ENCODE data around the gene MTMR4. TPM values are rescaled to one million over a fixed set of nuclear protein-coding genes. Genes with fewer than 3 reads are reported as not detected.

MTMR4 gene
- total RNA-seq, 1 donor from 2014 or later = 89.3 TPM

DNA sequence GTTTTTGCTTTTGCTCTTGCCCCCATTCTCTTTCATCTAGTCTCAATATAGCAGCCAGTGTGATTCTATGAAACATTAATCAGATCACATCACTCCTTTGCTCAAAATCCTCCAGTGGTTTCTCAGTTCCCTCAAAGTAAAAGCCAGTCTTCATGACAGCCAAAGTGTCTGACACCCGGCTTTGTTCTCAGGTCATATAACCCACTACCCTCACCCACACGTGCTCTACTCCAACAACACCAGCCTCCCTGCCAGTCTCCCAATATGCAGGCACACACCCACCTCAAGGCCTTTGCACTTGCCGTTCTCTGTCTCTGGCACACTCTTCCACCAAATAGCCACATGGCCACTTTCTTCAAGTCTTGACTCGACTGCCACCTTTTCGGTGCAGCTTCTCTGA is 4.4 kb downstream of the MTMR4 start:
- H3K36me3 Mint-ChIP-seq (ENCODE audit: insufficient read depth) = peaks cover 22% of the 10 kb centered on the region
- no peaks in the 10 kb centered on the region for H3K9me3 Mint-ChIP-seq (ENCODE audit: low read depth)
- no peak for DNase-seq (ENCODE audit: low spot score, unreplicated experiment)
- no peak overlapping the region for H3K4me3 Mint-ChIP-seq (ENCODE audit: low read depth)
- H3K27ac Mint-ChIP-seq = no peak overlapping the region
- TF ChIP-seq, protein P1, sequence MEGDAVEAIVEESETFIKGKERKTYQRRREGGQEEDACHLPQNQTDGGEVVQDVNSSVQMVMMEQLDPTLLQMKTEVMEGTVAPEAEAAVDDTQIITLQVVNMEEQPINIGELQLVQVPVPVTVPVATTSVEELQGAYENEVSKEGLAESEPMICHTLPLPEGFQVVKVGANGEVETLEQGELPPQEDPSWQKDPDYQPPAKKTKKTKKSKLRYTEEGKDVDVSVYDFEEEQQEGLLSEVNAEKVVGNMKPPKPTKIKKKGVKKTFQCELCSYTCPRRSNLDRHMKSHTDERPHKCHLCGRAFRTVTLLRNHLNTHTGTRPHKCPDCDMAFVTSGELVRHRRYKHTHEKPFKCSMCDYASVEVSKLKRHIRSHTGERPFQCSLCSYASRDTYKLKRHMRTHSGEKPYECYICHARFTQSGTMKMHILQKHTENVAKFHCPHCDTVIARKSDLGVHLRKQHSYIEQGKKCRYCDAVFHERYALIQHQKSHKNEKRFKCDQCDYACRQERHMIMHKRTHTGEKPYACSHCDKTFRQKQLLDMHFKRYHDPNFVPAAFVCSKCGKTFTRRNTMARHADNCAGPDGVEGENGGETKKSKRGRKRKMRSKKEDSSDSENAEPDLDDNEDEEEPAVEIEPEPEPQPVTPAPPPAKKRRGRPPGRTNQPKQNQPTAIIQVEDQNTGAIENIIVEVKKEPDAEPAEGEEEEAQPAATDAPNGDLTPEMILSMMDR (IDR thresholded peaks at IDR 0.05; ENCODE audit: unreplicated experiment) = no peak
- H3K4me1 Mint-ChIP-seq (ENCODE audit: low read depth) = peaks cover 13% of the 10 kb centered on the region
- H3K27me3 Mint-ChIP-seq = no peaks in the 10 kb centered on the region

DNA sequence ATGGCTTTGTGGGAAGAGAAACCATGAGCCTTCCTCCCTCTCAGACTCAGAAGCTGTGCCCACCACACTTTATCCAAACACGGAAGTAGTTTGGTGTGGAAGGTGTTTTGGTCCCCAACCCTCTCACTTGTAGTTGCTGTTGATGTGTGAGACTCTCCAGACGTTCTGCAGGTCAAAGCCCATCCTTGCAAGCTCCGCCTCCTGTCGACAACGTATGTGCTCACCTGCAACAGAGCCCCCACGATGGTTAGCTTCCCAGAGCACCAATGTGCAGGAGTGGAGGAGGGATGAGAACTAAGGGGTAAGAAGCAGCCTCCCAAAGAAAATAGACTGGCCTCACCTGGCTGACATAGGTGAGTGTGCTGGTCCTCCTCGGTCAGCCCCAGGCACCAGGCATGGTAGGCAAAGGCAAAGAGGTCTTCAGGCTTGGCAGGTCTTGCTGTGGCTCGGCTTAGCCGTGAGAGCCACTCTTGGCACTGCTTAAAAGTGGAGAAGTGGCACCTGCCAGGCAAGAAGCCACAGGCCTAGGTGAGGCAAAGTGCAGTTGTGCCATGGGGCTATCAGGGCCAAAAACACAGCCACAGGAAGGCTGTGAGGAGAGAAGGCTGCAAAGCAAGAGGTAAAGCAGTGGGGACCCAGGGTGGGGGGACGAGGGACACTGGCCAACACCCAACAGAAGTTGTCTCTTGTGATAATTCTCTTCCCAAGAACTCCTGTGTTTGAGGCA is 5.9 kb downstream of the MTMR4 start:
- Mint-ChIP-seq H3K27ac (no peak overlapping the region), H3K27me3 (no peaks in the 10 kb centered on the region), H3K4me1 (ENCODE audit: low read depth) (peaks cover 8% of the 10 kb centered on the region), H3K4me3 (ENCODE audit: low read depth) (no peak overlapping the region), H3K9me3 (ENCODE audit: low read depth) (no peaks in the 10 kb centered on the region), H3K36me3 (ENCODE audit: insufficient read depth) (peaks cover 28% of the 10 kb centered on the region)
- TF ChIP-seq, protein P1 (IDR thresholded peaks at IDR 0.05; ENCODE audit: unreplicated experiment) = no peak
- DNase-seq (ENCODE audit: low spot score, unreplicated experiment) = no peak

DNA sequence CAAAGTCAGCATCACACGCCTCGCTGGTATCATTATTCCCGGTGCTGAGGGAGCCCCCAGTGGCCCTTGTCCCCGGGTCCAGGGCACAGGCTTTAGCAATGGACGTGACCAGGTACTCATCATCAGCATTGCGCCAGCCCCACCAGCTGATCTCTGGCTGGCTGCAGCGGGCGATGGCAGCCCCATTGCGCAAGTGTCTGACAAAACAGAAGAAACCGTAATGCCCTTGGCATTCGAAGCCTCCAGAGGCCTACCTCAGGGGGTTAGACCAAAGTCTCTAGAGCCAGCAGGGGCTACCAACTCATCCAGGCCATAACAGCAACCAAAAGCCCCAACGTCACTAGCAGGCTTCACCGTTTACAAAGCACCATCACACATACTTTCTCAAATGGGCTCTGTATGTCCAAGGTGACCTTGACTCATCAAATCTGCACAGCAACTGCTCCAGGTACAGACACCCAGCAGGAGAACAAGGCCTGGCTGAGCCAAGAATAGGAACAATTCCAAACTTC is 7.3 kb downstream of the MTMR4 start:
- TF ChIP-seq, protein P1 (IDR thresholded peaks at IDR 0.05; ENCODE audit: unreplicated experiment) = no peak
- no peaks in the 10 kb centered on the region for H3K4me1 Mint-ChIP-seq (ENCODE audit: low read depth)
- H3K36me3 Mint-ChIP-seq (ENCODE audit: insufficient read depth) = peaks cover 37% of the 10 kb centered on the region
- no peak overlapping the region for H3K4me3 Mint-ChIP-seq (ENCODE audit: low read depth)
- H3K9me3 Mint-ChIP-seq (ENCODE audit: low read depth) = no peaks in the 10 kb centered on the region
- no peak for DNase-seq (ENCODE audit: low spot score, unreplicated experiment)
- H3K27me3 Mint-ChIP-seq = no peaks in the 10 kb centered on the region
- H3K27ac Mint-ChIP-seq = no peak overlapping the region

DNA sequence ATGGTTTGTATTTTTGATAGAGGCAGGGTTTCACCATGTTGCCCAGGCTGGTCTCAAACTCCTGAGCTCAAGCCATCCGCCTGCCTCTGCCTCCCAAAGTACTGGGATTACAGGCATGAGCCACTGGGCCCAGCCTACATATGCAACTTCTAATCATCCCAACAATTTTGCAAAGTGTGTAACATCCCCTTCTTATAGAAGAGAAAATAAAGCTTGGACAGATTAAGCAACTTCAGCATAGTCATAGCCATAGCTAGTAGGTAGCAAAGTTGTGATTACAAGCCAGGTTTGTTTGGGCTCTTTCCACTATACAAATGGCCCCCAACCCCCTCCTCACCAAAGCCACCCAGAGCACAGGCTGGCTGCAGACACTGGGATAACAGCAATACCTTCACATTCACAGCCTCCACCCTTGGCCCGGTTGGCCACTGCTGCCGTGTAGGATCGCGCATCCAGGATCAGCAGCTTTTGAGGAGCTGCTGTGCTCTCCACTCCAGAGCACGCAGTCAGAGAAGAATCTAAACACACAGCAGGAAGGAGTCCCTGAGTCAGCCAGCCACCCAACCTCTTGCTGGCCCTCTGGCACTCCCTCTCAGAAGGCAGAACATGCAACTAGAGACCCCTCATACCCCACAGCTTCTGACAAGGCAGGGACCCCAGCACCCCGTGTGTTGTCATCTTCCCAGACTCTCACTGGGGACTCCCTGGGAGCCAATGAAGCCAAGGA is 7.9 kb downstream of the MTMR4 start:
- Mint-ChIP-seq H3K4me1 (ENCODE audit: low read depth) (no peaks in the 10 kb centered on the region), H3K9me3 (ENCODE audit: low read depth) (no peaks in the 10 kb centered on the region), H3K27ac (no peak overlapping the region), H3K36me3 (ENCODE audit: insufficient read depth) (peaks cover 35% of the 10 kb centered on the region), H3K4me3 (ENCODE audit: low read depth) (no peak overlapping the region), H3K27me3 (no peaks in the 10 kb centered on the region)
- DNase-seq (ENCODE audit: low spot score, unreplicated experiment) = no peak
- TF ChIP-seq, protein P1 (IDR thresholded peaks at IDR 0.05; ENCODE audit: unreplicated experiment) = no peak

DNA sequence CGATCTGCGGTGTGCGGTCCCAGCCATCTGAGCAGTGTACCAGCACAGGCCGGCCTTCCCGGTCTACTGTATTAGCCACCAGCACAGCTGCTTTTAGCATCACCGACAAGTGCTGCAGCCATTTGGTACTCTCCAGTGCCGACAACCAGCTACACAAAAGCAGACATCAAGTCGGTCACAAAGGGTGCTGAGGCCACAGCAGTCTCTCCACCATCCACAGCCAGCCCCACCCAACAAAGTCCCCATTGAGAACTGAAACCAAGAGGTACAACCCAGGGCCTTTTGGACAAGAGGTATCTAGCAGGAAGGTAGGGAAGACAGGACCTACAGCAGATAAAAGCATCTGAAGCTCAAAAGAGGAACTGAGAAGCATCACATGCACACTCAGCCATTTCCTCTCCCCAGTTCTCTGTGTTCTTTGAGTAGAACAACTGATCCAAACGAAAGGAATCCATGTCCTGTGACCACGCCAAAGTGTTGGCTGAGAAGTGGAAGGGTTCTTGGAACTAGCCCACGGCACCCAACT is 9.5 kb downstream of the MTMR4 start:
- no peak overlapping the region for H3K27ac Mint-ChIP-seq
- H3K27me3 Mint-ChIP-seq = no peaks in the 10 kb centered on the region
- no peak for DNase-seq (ENCODE audit: low spot score, unreplicated experiment)
- H3K4me1 Mint-ChIP-seq (ENCODE audit: low read depth) = no peaks in the 10 kb centered on the region
- no peak overlapping the region for H3K4me3 Mint-ChIP-seq (ENCODE audit: low read depth)
- TF ChIP-seq, protein P1 (IDR thresholded peaks at IDR 0.05; ENCODE audit: unreplicated experiment) = no peak
- H3K36me3 Mint-ChIP-seq (ENCODE audit: insufficient read depth) = peaks cover 28% of the 10 kb centered on the region
- no peaks in the 10 kb centered on the region for H3K9me3 Mint-ChIP-seq (ENCODE audit: low read depth)
